ENCODE results near the gene TPM2. TPM values are rescaled to one million over a fixed set of nuclear protein-coding genes. Genes with fewer than 3 reads are reported as not detected.

TPM2 gene
- total and polyA plus RNA-seq, 9 of the 15 experiments (the other 6 are each of a cell fraction or from before 2014, with no cell fraction given), result 0.28 to 16.1 (median 4.5) TPM

DNA sequence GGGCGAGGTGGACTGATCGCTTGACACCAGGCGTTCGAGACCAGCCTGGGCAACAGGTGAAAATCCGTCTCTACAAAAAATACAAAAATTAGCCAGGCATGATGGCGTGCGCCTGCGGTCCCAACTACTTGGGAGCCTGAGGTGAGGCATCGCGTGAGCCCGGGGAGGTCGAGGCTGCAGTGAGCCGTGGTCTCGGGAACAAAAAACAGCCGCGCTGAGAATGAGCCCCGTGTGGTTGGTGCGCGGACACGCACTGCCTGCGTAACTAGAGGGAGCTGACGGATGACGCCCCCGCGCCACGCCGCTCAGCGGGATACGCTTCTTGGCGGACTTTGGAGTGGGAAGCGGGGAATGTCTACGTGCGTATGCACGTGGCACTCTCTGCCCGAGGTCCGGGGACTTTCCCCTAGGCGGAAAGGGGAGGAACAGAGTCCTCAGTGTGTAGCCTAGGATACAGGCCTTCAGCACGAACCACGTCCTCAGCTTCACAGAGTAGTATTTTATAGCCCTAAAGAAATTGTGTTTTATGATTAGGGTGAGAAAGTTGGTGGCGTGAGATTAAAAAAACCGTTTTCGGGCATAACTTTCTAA is 32.1 kb downstream of the TPM2 start, which contains the start of gene RMRP (continued):
- TF ChIP-seq TSHZ1 (CRISPR knock-in tag; IDR thresholded peaks at IDR 0.05) (no peak), ZNF551 (CRISPR knock-in tag; IDR thresholded peaks at IDR 0.05) (no peak), ZZZ3 (IDR thresholded peaks at IDR 0.05) (no peak), MAFG (tag; conservative IDR thresholded peaks at IDR 0.05) (no peak), BDP1 (IDR thresholded peaks at IDR 0.05; ENCODE audit: insufficient read depth, insufficient read length) (peak; percentile 63), ARID4B (CRISPR knock-in tag; IDR thresholded peaks at IDR 0.05) (peak; percentile 94), MBD1 (CRISPR knock-in tag; IDR thresholded peaks at IDR 0.05) (no peak), NR2F6 (CRISPR knock-in tag; IDR thresholded peaks at IDR 0.05) (no peak), ZBED1 (IDR thresholded peaks at IDR 0.05) (peak; percentile 81; the same call in 1 of the 2 replicates), MITF (IDR thresholded peaks at IDR 0.05) (0 out of 2 replicates have a peak, but pooled peaks have one; percentile 25), POU5F1 (IDR thresholded peaks at IDR 0.05; ENCODE audit: borderline replicate concordance, low read depth, low read length, partially characterized antibody) (no peak), SMAD4 (CRISPR knock-in tag; conservative IDR thresholded peaks at IDR 0.05) (0 out of 2 replicates have a peak, but pooled peaks have one; percentile 17), MYC (IDR thresholded peaks at IDR 0.05; ENCODE audit: low read depth, low read length) (peak; percentile 97), MYC (CRISPR knock-in tag; IDR thresholded peaks at IDR 0.05; ENCODE audit: borderline replicate concordance, low read depth) (no peak)
- TF ChIP-seq, protein P1, sequence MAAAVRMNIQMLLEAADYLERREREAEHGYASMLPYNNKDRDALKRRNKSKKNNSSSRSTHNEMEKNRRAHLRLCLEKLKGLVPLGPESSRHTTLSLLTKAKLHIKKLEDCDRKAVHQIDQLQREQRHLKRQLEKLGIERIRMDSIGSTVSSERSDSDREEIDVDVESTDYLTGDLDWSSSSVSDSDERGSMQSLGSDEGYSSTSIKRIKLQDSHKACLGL (CRISPR knock-in tag; IDR thresholded peaks at IDR 0.05; ENCODE audit: borderline replicate concordance, poor library complexity, severe bottlenecking), result peak; percentile 68
